GM12878 (cell line): Measurements from ENCODE around the gene SLC35F6. TPM values are rescaled to one million over a fixed set of nuclear protein-coding genes. Genes with fewer than 3 reads are reported as not detected.

Source experiments
- ATAC-seq: fragments of 200-7000 bp; cut with Tn5 transposase; 3 replicates; pipeline ENCODE4 v1.9.1; 2020; ENCODE audit warnings: mild to moderate bottlenecking, moderate library complexity
- BruUV-seq: library from RNA; stranded (reverse); fragments of 400-500 nt; replicated peaks from 2 replicates; lab custom pipeline; 2021; lab: Mats Ljungman, UMichigan
- CTCF ChIA-PET: fragments of 300-600 bp; sonication (Branson Sonifier 250); formaldehyde crosslinking; extraction: SDS; loops from one replicate; lab custom pipeline; 2021; ENCODE audit warnings: inconsistent platforms; lab: Yijun Ruan, JAX
- POLR2A ChIA-PET: fragments of 350-600 bp; formaldehyde crosslinking; extraction: SDS; loops from one replicate; lab custom pipeline; 2021; ENCODE audit warnings: inconsistent platforms; lab: Charles Lee
- RAD21 ChIA-PET: fragments of 300-600 bp; sonication (Branson Sonifier 250); formaldehyde crosslinking; loops from one replicate; lab custom pipeline; 2023; ENCODE audit warnings: antibody characterized with exemption; ENCODE audit not compliant: unreplicated experiment; lab: Charles Lee
- SMC1A ChIA-PET: fragments of 300-600 bp; sonication (Branson Sonifier 250); formaldehyde crosslinking; loops from one replicate; lab custom pipeline; 2023; ENCODE audit not compliant: unreplicated experiment, uncharacterized antibody; lab: Charles Lee
- DNase-seq: peaks from one replicate; pipeline ENCODE4 v3.0.0-alpha.2; 2011; ENCODE audit warnings: low read depth, low spot score
- FAIRE-seq: peaks from 3 replicates; lab custom pipeline; 2011; peaks lifted over from hg19 to GRCh38; lab: Jason Lieb, UNC
- H2AFZ ChIP-seq: 2 replicates; pipeline ENCODE4 v1.6.0; 2011; ENCODE audit warnings: low read depth, low read length, control low read depth; ENCODE audit not compliant: control insufficient read depth
- H3K27ac ChIP-seq: 2 replicates; pipeline ENCODE4 v1.5.1; 2011; ENCODE audit warnings: control low read depth; ENCODE audit not compliant: control insufficient read depth, insufficient read depth
- H3K27me3 ChIP-seq, 2 experiments: replicated peaks in 1 of 2; 2 replicates each; pipeline versions ENCODE4 v1.6.0 to v1.6.1; 2011; ENCODE audit warnings: low read length in 1 of 2; ENCODE audit not compliant: control insufficient read depth in 2 of 2, insufficient read depth in 2 of 2
- H3K36me3 ChIP-seq, 2 experiments: 2 replicates each; pipeline ENCODE4 v1.5.1; 2011; ENCODE audit warnings: low read length in 1 of 2; ENCODE audit not compliant: control insufficient read depth in 2 of 2, insufficient read depth in 2 of 2
- H3K4me1 ChIP-seq: 2 replicates; pipeline ENCODE4 v1.6.1; 2011; ENCODE audit warnings: mild to moderate bottlenecking, low read length, moderate library complexity, mixed read lengths; ENCODE audit not compliant: control insufficient read depth, insufficient read depth
- H3K4me2 ChIP-seq: 2 replicates; pipeline ENCODE4 v1.6.0; 2011; ENCODE audit warnings: control low read depth; ENCODE audit not compliant: control insufficient read depth, insufficient read depth
- H3K4me3 ChIP-seq: fragments of 200-600 bp; sonication (generic); 2 replicates; pipeline ENCODE4 v1.5.1; 2016
- H3K79me2 ChIP-seq: 2 replicates; pipeline ENCODE4 v1.6.0; 2011; ENCODE audit warnings: low read length; ENCODE audit not compliant: control insufficient read depth, insufficient read depth
- H3K9ac ChIP-seq: 2 replicates; pipeline ENCODE4 v1.8.0; 2011; ENCODE audit warnings: low read length, control low read depth, mixed read lengths; ENCODE audit not compliant: control insufficient read depth, insufficient read depth
- H3K9me3 ChIP-seq: replicated peaks from 3 replicates; pipeline ENCODE4 v1.5.1; 2011; ENCODE audit warnings: mild to moderate bottlenecking, low read length; ENCODE audit not compliant: control insufficient read depth, insufficient read depth
- H4K20me1 ChIP-seq: 2 replicates; pipeline ENCODE4 v1.6.0; 2011; ENCODE audit not compliant: control insufficient read depth, insufficient read depth
- ATF2 ChIP-seq: IDR thresholded peaks from 2 replicates; pipeline ENCODE4 v1.6.1; 2012; ENCODE audit warnings: low read length, inconsistent platforms
- BCL11A ChIP-seq: IDR thresholded peaks from 2 replicates; pipeline ENCODE4 v1.6.1; 2011; ENCODE audit warnings: low read depth, low read length
- CUX1 ChIP-seq: IDR thresholded peaks from 2 replicates; pipeline ENCODE4 v1.6.1; 2012; ENCODE audit warnings: improper control_type of control experiment, low read depth, low read length; ENCODE audit not compliant: insufficient replicate concordance
- FOXK2 ChIP-seq: fragments of 450-650 bp; IDR thresholded peaks from 2 replicates; pipeline ENCODE4 v1.6.1; 2017; ENCODE audit warnings: mild to moderate bottlenecking, moderate library complexity
- MTA3 ChIP-seq: IDR thresholded peaks from 2 replicates; pipeline ENCODE4 v1.6.1; 2012; ENCODE audit warnings: low read length, inconsistent platforms, borderline replicate concordance
- SP1 ChIP-seq: IDR thresholded peaks from one replicate; pipeline ENCODE4 v1.6.1; 2011; ENCODE audit warnings: low read depth, low read length
- SPI1 ChIP-seq: IDR thresholded peaks from 2 replicates; pipeline ENCODE4 v1.6.1; 2011; ENCODE audit warnings: low read depth, mild to moderate bottlenecking, low read length, moderate library complexity, borderline replicate concordance; ENCODE audit not compliant: insufficient read depth
- SUPT20H ChIP-seq: IDR thresholded peaks from 2 replicates; pipeline ENCODE4 v1.6.1; 2011; ENCODE audit warnings: low read depth, mild to moderate bottlenecking, low read length, moderate library complexity, borderline replicate concordance; ENCODE audit not compliant: control insufficient read depth
- SUZ12 ChIP-seq: fragments of 200-600 bp; sonication (generic); IDR thresholded peaks from one replicate; pipeline ENCODE4 v1.6.1; 2018; ENCODE audit warnings: antibody characterized with exemption, mild to moderate bottlenecking; ENCODE audit not compliant: unreplicated experiment
- TBL1XR1 ChIP-seq: IDR thresholded peaks from 2 replicates; pipeline ENCODE4 v1.6.1; 2012; ENCODE audit warnings: low read depth, low read length, improper control_type of control experiment
- WRNIP1 ChIP-seq: IDR thresholded peaks from 2 replicates; pipeline ENCODE4 v1.6.1; 2011; ENCODE audit warnings: low read depth, low read length, improper control_type of control experiment, borderline replicate concordance
- ZNF24 ChIP-seq: fragments of 450-650 bp; IDR thresholded peaks from 2 replicates; pipeline ENCODE4 v1.6.1; 2017; ENCODE audit warnings: antibody characterized with exemption, mild to moderate bottlenecking
- WGBS: methylation state at CpG from one replicate; pipeline ENCODE4 v1.1.6; 2016; ENCODE audit warnings: low lambda C conversion rate; ENCODE audit not compliant: insufficient replicate concordance, insufficient coverage; ENCODE audit errors: missing lambda C conversion rate; 5-methylcytosine and 5-hydroxymethylcytosine counted together
- in situ Hi-C: fragments of 300-500 bp; cut with MboI; formaldehyde crosslinking; loops from 9 replicates; pipeline ENCODE4 v1.14.3; 2018; ENCODE audit warnings: mixed read lengths
- intact Hi-C: fragments of 100-400 bp; cut with micrococcal nuclease; formaldehyde crosslinking; loops from one replicate; pipeline ENCODE4 v1.14.2; 2022; ENCODE audit not compliant: unreplicated experiment
- polyA plus RNA-seq, 11 experiments: library from polyadenylated mRNA; depleted of rRNA in 4 of 11; unstranded in 6 of 11; stranded (reverse) in 5 of 11; fragments of >200 nt; fragmentation: Nextera tagmentation in 4 of 11; fragmentation: Illumina TruSeq in 1 of 11; extraction: Ambion mirVana in 4 of 11; extraction: Trizol in 1 of 11; gene quantifications; 1 replicate in 1 of 11; 2 replicates in 10 of 11; pipeline versions ENCODE4 v1.2.1 to v1.2.3, GENCODE V29; 2011 to 2016; ENCODE audit warnings: inconsistent platforms in 2 of 11, missing spikeins in 2 of 11, low read depth in 1 of 11
- total RNA-seq, 4 experiments: library from RNA; depleted of rRNA in 3 of 4; stranded (reverse); fragments of >200 nt in 3 of 4; fragmentation: Illumina TruSeq in 1 of 4; extraction: Trizol in 1 of 4; gene quantifications; 2 replicates each; pipeline versions ENCODE4 v1.2.1 to v1.2.3, GENCODE V29; 2013 to 2021
- TF ChIP-seq, protein P1 (sequence below): fragments of 450-650 bp; IDR thresholded peaks from 2 replicates; pipeline ENCODE4 v1.6.1; 2017; ENCODE audit warnings: antibody characterized with exemption, mild to moderate bottlenecking, moderate library complexity
- TF ChIP-seq, protein P2 (sequence below): IDR thresholded peaks from 2 replicates; pipeline ENCODE4 v1.6.1; 2012; ENCODE audit warnings: low read depth, low read length, improper control_type of control experiment

SLC35F6 gene
- total and polyA plus RNA-seq, 10 of the 15 experiments (the other 5 are each of a cell fraction or from before 2014, with no cell fraction given) = 4.0 to 10.5 (median 8.0) TPM

DNA sequence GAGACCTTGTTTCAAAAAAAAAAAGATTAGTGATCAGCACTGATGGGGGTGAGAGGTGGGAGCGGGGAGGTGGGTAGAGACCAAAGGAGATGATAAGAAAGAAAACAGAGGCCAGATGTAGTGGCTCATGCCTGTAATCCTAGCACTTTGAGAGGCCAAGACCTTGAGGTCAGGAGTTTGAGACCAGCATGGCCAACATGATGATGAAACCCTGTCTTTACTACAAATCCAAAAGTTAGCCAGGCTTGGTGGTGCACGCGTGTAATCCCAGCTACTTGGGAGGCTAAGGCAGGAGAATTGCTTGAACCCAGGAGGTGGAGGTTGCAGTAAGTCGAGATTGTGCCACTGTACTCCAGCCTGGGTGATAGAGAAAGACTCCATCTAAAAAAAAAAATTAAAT lies 9.5 kb upstream of the SLC35F6 start:
- H3K4me1 ChIP-seq = peaks cover 18% of the 10 kb centered on the region
- 84% methylated on average over 4 of the region's 4 CpGs for WGBS
- no TSS peak for BruUV-seq
- no peak overlapping the region for H3K4me3 ChIP-seq
- no peak overlapping the region for H2AFZ ChIP-seq
- H3K79me2 ChIP-seq = no peaks in the 10 kb centered on the region
- TF ChIP-seq, protein P1, sequence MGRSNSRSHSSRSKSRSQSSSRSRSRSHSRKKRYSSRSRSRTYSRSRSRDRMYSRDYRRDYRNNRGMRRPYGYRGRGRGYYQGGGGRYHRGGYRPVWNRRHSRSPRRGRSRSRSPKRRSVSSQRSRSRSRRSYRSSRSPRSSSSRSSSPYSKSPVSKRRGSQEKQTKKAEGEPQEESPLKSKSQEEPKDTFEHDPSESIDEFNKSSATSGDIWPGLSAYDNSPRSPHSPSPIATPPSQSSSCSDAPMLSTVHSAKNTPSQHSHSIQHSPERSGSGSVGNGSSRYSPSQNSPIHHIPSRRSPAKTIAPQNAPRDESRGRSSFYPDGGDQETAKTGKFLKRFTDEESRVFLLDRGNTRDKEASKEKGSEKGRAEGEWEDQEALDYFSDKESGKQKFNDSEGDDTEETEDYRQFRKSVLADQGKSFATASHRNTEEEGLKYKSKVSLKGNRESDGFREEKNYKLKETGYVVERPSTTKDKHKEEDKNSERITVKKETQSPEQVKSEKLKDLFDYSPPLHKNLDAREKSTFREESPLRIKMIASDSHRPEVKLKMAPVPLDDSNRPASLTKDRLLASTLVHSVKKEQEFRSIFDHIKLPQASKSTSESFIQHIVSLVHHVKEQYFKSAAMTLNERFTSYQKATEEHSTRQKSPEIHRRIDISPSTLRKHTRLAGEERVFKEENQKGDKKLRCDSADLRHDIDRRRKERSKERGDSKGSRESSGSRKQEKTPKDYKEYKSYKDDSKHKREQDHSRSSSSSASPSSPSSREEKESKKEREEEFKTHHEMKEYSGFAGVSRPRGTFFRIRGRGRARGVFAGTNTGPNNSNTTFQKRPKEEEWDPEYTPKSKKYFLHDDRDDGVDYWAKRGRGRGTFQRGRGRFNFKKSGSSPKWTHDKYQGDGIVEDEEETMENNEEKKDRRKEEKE = no peak
- TF ChIP-seq, protein P2, sequence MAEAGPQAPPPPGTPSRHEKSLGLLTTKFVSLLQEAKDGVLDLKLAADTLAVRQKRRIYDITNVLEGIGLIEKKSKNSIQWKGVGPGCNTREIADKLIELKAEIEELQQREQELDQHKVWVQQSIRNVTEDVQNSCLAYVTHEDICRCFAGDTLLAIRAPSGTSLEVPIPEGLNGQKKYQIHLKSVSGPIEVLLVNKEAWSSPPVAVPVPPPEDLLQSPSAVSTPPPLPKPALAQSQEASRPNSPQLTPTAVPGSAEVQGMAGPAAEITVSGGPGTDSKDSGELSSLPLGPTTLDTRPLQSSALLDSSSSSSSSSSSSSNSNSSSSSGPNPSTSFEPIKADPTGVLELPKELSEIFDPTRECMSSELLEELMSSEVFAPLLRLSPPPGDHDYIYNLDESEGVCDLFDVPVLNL = no peak
- no peak for TF ChIP-seq WRNIP1
- TF ChIP-seq FOXK2 = no peak
- no peak for TF ChIP-seq SPI1
- TF ChIP-seq MTA3 = no peak
- TF ChIP-seq CUX1 = no peak
- no peak for TF ChIP-seq TBL1XR1
- TF ChIP-seq ATF2 = no peak
- no peak for TF ChIP-seq SUPT20H
- TF ChIP-seq SP1 = no peak
- TF ChIP-seq SUZ12 = no peak
- TF ChIP-seq ZNF24 = no peak
- TF ChIP-seq BCL11A = no peak
- FAIRE-seq = no peak
- no peaks in the 10 kb centered on the region for H3K27me3 ChIP-seq
- H3K9me3 ChIP-seq = no peaks in the 10 kb centered on the region
- ChIA-PET CTCF (interaction anchor here (0.7 to 3.7 kb wide), 5 partner anchors 9 to 151 kb away, joined by 3 to 22 read pairs (median 3); no protein-coding TSS in a partner anchor), RAD21 (interaction anchor here (0.7 to 1.0 kb wide), 2 partner anchors 16 to 32 kb away, joined by 3 read pairs; no protein-coding TSS in a partner anchor), SMC1A (interaction anchor here (2.7 kb wide), 1 partner anchor 9 kb away, joined by 12 read pairs; no protein-coding TSS in a partner anchor), POLR2A (interaction anchor here (0.6 to 1.1 kb wide), 2 partner anchors 12 to 442 kb away, joined by 3 to 8 read pairs; no protein-coding TSS in a partner anchor)
- H3K4me2 ChIP-seq = no peak overlapping the region
- no peak for ATAC-seq
- no peak overlapping the region for H3K9ac ChIP-seq
- in situ Hi-C loops = no loop called here
- no peak for DNase-seq
- H3K27ac ChIP-seq = no peak overlapping the region
- no peaks in the 10 kb centered on the region for H3K36me3 ChIP-seq
- intact Hi-C loops = no loop called here
- H4K20me1 ChIP-seq = no peaks in the 10 kb centered on the region
